NCI-H82 treated with DMSO at 0.1 percent for 48 hours (cell line): Measurements from ENCODE around the gene ZNF569.
"Not testable (repeated sequence)": the region's sequence is repeated elsewhere in the genome, so short reads cannot be mapped to it uniquely, and the experiment has no call there.

ENCODE experiments used
- DNase-seq: peaks from one replicate; lab custom pipeline; 2025; ENCODE audit not compliant: unreplicated experiment; lab: John Stamatoyannopoulos, UW

ZNF569 gene

DNA sequence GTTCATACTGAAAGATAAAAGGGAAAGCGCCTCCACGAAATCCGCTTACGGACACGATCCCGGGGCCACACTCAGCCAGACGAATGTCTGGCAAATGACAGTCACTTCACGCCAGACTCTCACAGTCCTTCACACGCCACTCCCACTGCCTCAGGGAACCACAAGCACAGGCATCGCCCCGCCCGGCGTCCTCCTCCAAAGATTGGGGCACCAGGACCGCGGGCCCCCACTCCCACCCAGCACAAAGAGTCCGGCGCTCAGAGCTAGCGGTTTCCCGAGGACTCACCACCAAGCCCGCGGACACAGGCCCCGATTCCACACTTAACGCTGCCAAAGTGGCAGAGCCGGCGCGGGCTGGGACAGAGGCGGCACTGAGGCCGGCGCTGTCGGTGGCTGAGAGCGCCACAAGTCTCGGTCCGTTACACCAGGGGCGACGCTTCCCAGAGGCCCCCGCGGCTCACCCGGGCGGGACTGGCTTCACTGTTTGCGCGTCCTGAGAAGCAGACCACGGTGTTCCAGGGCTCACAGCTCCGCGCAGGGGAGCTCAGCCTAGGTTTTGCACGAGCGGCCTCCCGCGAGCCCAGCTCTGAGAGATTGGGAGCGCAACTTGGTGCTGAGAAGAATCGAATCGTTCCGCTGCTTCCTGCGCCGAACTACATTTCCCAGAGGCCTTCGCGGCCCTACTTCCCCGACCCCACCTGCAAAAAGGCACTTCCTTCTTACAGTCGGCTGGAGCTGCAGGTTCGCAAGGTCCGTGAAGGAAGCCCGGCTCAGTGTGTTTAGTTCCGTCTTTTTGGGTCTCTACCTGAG is at the start of gene ZNF569:
TSS of gene ZNF569 (minus strand) at position 647 of the 810 bp plus-strand sequence. CDS start 22,523 bp downstream, outside the sequence.
- peak; percentile 91 for DNase-seq

DNA sequence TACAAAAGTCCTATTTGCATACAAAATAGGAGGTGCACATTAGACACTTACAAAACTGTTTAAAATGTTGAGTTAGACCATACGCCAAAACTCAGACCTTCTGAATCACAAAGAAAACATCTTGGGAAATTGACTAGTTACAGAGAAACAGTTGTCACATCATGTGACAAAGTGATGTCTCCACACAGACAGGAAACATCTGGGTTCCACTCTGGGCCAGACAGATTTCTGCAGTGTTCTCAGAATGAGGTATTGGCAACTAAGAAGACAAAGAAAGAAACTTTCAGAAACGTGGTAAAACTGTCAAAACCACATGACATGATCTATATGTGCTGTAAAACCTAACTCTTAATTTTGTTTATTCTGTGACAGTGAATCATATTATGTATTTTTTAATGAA is 46.2 kb upstream of the ZNF569 start:
- DNase-seq = no peak

DNA sequence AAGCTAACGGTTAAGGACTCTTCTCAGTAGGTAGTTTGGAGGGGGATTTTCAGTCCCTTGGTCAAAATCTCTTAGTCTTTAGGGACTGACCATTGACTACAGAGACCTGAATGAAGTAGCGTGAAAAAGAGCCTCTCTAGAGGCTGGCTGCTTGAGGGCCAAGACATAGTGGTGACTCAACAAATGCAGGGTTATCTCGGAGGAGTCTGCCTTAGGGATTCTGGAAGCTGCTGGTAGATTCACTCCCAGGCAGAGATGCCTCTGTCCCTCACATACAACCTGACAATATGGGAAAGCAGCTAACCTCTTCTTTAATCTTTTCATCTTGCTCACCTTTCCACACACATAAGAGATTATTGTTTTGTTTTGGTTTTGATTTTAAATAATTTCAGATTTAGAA is 44.6 kb upstream of the ZNF569 start:
- no peak for DNase-seq

DNA sequence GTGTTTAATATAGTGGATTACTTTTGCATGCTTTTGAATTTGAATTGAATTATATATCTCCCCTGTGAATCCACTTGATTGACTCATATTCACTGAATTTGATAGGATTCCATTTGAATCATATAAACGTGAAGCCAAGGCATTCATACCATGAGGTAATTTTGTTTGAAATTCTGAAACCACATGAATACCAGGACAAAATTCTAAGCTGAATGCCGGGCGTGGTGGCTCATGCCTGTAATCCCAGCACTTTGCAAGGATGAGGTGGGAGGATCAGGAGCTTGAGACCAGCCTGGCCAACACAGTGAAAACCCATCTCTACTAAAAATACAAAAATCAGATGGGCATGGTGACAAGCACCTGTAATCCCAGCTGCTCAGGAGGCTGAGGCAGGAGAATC is 43.9 kb upstream of the ZNF569 start:
- DNase-seq = no peak

DNA sequence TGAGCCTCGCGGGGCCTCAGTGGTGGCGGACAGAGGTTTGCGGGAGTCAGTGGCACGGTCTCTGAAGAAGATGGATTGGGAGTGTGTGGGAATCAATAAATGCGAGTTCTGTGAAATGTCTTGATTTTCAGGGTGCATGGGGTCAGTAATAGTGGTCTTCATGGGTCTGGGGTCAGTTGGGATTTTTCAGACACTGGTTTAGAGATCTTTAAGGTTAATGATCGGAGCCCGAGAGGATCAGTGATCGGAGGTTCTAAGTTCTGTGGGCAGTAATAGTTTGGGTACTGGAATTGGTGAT is 39.9 kb upstream of the ZNF569 start:
- no peak for DNase-seq

DNA sequence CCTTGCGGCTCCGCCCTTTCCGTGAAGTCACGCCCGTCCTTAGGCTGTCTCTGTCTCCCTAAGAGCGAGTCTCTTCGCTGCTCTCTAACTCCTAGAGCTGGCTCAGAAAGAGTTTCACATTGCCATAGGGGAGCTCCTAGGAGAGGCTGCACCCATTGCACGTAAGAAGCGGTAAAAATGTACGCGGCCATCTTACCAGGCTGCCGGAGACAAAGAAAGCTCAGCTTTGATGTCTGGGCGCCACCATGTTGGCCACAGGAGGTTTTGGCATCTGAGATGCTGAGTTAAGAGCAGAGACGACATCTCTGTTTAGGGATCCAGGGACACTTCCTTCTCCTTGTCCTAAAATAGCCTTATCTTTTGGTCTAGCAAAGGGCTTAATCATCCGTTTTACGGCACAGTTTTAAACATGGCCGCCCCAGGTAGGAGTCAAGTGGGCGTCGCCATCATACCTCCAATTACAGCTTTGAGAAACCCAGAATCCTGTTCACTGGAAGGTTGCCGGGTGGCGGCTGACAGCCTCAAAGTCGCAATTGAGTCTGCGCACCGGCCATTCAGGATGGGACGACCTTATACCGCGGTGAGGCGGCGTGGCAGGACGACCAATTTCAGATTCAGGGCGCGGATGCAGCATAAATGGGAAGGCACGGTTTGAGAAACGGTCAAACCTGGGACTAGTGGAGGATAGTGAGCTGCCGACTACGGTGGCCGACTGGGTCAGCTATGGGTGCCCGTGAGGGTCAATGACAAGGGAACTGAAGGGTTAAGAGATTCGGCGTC is 39.3 kb upstream of the ZNF569 start, which contains the start of gene ZNF793:
TSS of gene ZNF793 (plus strand) at position 553 of the 780 bp plus-strand sequence. CDS start 16,501 bp downstream, outside the sequence.
- DNase-seq = peak; percentile 35

DNA sequence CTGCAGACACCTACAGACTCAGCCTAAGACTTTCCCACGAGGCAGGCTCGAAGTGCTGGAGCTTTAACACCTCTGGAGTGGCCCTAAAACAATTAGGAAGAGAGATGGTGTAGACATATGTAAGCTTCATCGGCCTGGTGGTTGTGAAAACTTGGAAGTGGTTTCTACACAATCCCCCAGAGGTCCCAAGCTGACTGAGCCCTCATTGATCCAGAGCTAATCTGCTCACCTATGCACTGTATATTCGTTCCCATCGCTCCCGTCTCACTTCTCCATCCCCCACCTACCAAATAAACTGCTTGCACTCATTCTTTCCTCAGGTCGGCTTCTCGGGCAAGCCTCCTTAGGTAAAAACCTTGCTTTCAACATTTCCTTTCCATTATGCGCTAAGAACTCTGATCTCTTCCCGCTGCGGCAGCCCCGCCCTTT is 38.7 kb upstream of the ZNF569 start:
- DNase-seq = peak; percentile 34

DNA sequence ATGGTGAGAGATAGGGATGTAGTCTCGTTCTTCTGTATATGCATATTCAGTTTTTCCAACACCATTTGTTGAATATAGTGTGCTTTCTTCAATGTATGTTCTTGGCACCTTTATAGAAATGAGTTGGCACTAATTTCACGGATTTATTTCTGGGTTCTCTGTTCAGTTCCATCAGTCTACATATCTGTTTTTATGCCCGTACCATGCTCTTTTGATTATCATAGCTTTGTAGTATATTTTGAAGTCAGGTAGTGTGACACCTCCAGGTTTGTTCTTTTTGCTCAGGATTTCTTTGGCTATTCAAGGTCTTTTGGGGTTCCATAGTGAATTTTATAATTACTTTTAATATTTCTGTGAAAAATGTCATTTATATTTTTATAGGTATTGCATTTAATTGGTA is 25.0 kb upstream of the ZNF569 start:
- DNase-seq = no peak

DNA sequence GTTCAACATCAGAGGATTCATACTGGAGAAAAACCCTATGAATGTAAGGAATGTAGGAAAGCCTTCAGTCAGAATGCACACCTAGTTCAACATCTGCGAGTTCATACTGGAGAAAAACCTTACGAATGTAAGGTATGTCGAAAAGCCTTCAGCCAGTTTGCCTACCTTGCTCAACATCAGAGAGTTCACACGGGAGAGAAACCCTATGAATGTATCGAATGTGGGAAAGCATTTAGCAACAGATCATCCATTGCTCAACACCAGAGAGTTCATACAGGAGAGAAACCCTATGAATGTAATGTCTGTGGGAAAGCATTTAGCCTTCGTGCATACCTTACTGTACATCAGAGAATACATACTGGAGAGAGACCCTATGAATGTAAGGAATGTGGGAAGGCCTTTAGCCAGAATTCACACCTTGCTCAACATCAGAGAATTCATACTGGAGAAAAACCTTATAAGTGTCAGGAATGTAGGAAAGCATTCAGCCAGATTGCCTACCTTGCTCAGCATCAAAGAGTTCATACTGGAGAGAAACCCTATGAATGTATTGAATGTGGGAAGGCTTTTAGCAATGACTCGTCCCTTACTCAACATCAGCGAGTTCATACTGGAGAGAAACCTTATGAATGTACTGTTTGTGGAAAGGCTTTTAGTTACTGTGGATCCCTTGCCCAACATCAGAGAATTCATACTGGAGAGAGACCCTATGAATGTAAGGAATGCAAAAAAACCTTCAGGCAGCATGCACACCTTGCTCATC is 17.3 kb upstream of the ZNF569 start:
- no peak for DNase-seq

DNA sequence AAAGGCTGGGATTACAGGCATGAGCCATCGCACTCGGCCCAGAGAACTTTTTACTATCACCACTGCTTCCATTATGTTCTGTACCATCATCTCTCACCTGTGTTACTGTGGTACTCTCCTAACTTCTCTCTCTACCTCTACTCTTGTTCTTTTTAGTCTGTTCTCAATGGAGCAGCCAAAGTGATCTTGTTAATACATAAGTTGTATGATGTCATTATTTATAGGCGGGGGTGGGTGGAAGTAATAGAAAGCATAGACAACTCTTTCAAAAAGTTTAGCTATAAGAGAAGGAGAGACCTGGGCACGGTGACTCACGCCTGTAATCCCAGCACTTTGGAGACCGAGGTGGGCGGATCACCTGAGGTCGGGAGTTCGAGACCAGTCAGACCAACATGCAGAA is 4.9 kb upstream of the ZNF569 start:
- DNase-seq = no peak

DNA sequence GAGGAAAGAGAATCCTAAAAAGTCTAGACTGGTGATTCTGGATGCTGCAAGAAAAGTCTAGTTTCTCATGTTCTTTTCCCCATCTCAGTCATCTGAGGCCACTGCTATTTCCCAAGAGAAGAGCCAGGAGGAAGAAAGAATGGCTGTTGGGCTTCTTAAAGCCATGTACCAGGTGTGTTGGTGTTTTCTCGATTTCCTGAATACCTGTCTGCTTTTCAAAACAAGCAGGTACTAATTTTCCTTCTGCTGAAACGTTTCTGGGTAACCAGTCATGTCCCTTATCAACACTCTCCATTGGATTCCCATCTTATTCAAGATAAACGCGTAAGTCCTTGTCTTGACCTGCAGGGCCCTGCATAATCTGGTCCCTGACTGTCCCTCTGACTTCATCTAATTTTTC is 3.0 kb upstream of the ZNF569 start:
- no peak for DNase-seq

DNA sequence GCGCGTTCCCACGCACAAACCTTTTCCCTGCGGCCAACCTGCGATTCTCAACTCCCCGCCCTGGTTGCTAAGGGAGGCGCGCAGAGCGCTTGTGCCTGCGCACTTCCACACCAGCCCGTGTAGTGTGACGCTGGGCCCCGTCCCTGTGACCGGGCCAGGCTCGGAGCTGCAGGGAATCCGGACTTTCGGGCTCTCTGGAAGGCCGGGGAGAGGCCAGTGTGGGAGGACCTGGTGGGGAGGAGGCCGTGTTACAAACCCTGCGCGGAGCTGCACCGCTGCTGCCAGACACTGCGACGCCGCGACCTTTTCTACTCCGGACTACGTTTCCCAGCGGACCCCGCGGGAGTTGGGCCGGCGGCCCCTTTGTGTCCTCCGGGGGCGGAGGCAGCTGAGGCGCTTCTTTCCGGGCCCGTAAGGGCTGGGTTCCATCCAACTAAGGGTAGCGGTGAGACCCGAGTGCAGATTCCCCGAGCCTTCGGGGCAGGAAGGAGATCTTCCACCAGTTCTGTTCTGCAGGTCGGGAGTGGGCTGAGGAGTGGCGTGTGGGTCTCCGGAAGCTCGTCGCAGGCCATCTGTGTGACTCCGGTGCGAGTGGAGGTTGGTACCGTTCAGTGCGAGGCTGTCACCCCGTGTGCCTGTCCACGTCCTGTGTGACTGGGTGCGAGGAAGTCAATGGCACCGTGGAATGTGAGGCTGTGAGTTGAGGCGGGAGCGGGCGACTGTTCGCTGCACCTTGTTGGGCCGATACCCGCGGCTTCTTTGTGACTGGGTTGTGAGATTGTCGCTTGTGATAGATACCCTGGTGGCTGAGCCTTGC is 1.9 kb upstream of the ZNF569 start, which contains the start of gene ZNF570:
TSS of gene ZNF570 (plus strand) at position 396 of the 817 bp plus-strand sequence. CDS start 999 bp downstream, outside the sequence.
- DNase-seq = peak; percentile 71

DNA sequence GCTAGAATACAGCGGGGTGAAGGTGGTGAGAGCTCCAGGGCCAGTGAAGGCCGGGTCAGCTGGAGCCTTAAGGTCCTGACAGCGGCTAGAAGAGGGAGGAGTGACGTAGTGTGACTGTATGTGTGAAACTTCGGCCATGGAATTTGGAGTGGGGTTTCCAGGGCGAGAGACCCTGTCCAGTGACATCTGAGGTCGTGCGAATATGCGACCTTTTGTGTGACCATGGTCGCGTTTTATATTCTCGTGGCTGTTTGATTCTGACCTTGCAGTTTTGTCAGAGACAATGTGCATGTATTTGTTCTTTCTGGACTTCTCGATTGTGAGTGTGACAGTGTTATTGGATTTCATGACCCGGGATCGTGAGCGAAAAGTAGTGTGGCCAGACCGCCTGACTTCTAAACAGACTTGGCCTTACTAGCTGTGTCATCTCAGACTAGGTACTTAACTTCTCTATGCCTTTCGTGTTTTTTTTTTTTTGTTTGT is 405 bp upstream of the ZNF569 start:
- DNase-seq = no peak

DNA sequence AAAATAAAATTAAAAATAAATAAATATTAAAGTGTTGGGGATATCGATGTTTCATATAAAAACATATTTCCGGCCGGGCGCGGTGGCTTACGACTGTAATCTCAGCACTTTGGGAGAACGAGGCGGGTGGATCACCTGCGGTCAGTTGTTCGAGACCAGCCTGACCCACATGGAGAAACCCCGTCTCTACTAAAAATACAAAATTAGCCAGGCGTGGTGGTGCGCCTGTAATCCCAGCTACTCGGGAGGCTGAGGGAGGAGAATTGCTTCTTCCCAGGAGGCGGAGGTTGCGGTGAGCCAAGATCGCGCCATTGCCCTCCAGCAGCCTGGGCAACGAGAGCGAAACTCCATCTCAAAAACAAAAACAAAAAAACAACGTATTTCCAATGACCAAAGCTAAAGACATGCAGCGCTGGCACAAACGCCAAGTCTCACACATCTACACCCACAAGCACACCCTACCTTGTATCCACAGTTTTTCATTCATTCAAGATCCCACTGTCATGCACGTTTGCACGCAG is 907 bp downstream of the ZNF569 start:
- DNase-seq = no peak

DNA sequence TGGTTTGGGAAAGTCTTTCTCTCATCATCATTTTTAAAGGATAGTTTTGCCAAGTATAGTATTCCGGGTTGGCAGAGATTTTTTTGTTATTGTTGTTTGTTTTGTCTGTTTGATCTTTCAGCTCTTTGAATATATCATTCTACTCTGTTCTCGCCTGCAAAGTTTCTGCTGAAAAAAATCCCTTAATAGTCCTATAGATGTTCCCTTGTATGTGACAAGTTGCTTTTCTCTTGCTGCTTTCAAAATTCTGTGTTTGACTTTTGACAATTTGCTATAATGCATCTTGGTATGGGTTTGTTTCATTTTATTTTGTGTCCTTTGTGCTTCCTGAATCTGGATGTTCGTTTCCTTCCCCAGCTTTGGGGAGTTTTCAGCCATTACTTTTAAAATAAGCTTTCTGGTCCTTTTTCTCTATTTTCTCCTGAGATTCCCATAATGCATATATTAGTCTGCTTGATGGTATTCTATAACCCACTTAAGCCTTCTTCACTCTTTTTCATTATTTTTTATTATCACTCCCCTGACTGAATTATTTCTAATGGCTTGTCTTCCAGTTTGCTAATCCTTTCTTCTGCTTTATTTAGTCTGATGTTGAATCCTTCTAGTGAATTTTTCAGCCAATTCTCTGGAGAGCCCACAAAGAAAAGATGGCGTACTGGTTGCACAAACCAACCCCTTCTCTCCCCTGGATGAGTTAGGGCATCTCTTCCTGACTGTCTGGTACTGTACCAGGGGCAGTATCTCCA is 14.6 kb downstream of the ZNF569 start:
- no peak for DNase-seq

DNA sequence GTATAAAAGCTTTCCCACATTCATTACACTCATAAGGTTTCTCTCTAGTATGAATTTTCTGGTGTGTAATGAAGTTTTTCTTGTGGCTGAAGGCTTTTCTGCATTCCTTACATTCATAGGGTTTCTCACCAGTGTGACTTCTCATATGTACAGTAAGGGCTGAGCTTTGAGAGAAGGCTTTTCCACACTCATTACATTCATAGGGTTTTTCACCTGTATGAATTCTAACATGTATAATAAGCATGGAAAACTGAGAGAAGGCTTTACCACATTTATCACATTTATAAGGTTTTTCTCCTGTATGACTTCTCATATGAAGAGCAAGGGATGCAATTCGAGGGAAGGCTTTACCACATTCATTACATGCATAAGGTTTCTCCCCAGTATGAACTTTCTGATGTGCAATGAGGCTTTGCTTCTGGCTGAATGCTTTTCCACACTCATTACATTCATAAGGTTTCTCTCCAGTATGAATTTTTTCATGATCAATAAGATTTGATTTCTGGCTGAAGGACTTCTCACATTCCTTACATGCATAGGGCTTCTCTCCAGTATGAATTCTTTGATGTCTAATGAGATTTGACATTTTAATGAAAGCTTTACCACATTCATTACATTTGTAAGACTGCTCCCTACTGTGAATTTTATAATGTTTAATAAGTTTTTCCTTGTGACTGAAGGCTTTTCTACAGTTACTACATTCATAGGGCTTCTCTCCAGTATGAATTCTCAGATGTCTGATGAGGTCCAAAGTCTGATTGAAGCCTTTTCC is 53.7 kb downstream of the ZNF569 start:
- DNase-seq = no peak

DNA sequence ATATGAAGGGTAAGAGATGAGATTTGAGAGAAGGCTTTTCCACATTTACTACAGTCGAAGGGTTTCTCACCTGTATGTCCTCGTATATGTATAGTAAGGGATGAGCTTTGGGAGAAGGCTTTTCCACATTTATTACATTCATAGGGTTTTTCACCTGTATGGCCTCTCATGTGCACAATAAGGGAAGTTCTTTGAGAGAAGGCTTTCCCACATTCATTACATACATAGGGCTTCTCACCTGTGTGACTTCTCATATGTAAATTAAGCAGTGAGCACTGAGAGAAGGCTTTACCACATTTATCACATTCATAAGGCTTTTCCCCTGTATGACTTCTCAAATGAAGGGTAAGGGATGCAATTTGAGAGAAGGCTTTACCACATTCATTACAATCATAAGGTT is 54.5 kb downstream of the ZNF569 start:
- no peak for DNase-seq

DNA sequence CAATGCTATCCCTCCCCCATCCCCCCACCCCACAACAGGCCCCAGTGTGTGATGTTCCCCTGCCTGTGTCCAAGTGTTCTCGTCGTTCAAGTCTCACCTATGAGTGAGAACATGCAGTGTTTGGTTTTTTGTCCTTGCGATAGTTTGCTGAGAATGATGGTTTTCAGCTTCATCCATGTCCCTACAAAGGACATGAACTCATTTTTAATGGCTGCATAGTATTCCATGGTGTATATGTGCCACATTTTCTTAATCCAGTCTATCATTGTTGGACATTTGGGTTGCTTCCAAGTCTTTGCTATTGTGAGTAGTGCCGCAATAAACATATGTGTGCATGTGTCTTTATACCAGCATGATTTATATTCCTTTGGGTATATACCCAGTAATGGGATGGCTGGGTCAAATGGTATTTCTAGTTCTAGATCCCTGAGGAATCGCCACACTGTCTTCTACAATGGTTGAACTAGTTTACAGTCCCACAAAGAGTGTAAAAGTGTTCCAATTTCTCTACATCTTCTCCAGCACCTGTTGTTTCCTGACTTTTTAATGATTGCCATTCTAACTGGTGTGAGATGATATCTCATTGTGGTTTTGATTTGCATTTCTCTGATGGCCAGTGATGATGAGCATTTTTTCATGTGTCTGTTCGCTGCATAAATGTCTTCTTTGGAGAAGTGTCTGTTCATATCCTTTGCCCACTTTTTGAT is 61.0 kb downstream of the ZNF569 start:
- not testable (repeated sequence) for DNase-seq
